Measurements from ENCODE around the gene ARMC5. TPM values are rescaled to one million over a fixed set of nuclear protein-coding genes. Genes with fewer than 3 reads are reported as not detected.

Gene ARMC5
- total RNA-seq, 2 experiments from 2014 or later, result 18.9 to 19.1 TPM

GRCh38 chr16:31452631-31453106 is 6.6 kb upstream of the ARMC5 start:
- no peak for DNase-seq
- Mint-ChIP-seq H3K27me3 (ENCODE audit: low read depth) (no peaks in the 10 kb centered on the region), H3K4me3 (no peak overlapping the region), H3K27ac (no peak overlapping the region), H3K4me1 (ENCODE audit: low read depth) (peaks cover 49% of the 10 kb centered on the region), H3K9me3 (ENCODE audit: insufficient read depth) (no peaks in the 10 kb centered on the region), H3K36me3 (ENCODE audit: low read depth) (peaks cover 22% of the 10 kb centered on the region)
- ChIA-PET POLR2A (no interaction called here), CTCF (interaction anchor here (1.4 to 2.8 kb wide), 4 partner anchors 8 to 417 kb away, joined by 3 to 12 read pairs (median 9); partner anchors contain the start of gene ZNF843)
- no peak for ATAC-seq

GRCh38 chr16:31453255-31454204 is 5.8 kb upstream of the ARMC5 start:
- Mint-ChIP-seq H3K27me3 (ENCODE audit: low read depth) (no peaks in the 10 kb centered on the region), H3K4me3 (no peak overlapping the region), H3K27ac (no peak overlapping the region), H3K36me3 (ENCODE audit: low read depth) (peaks cover 28% of the 10 kb centered on the region), H3K4me1 (ENCODE audit: low read depth) (peaks cover 56% of the 10 kb centered on the region), H3K9me3 (ENCODE audit: insufficient read depth) (no peaks in the 10 kb centered on the region)
- POLR2A ChIA-PET, result interaction anchor here (0.6 kb wide), 1 partner anchor 9 kb away, joined by 4 read pairs; no protein-coding TSS in a partner anchor
- DNase-seq (no peak), ATAC-seq (no peak)
- CTCF ChIA-PET, result interaction anchor here (1.4 to 2.8 kb wide), 3 partner anchors 71 to 416 kb away, joined by 3 to 12 read pairs (median 3); no protein-coding TSS in a partner anchor

- Mint-ChIP-seq H3K4me1 (ENCODE audit: low read depth) (peaks cover 61% of the 10 kb centered on the region), H3K27ac (peak overlapping the region; percentile 66), H3K9me3 (ENCODE audit: insufficient read depth) (no peaks in the 10 kb centered on the region), H3K36me3 (ENCODE audit: low read depth) (peaks cover 31% of the 10 kb centered on the region), H3K27me3 (ENCODE audit: low read depth) (no peaks in the 10 kb centered on the region), H3K4me3 (peak overlapping the region; percentile 36)
- DNase-seq (peak; percentile 55), ATAC-seq (no peak)
- ChIA-PET CTCF (interaction anchor here (0.6 to 7.1 kb wide), 14 partner anchors 11 to 470 kb away, joined by 3 to 76 read pairs (median 5); partner anchors contain the start of gene ZNF843), POLR2A (interaction anchor here (0.7 to 1.3 kb wide), 3 partner anchors 257 to 422 kb away, joined by 3 to 4 read pairs (median 3); partner anchors contain the start of gene ZNF267)
Observed at GRCh38 chr16:31455601-31456314, 3.5 kb upstream of the ARMC5 start.

- Mint-ChIP-seq H3K27me3 (ENCODE audit: low read depth) (no peaks in the 10 kb centered on the region), H3K27ac (peak overlapping the region; percentile 20), H3K9me3 (ENCODE audit: insufficient read depth) (no peaks in the 10 kb centered on the region), H3K4me3 (peak overlapping the region; percentile 91), H3K36me3 (ENCODE audit: low read depth) (peaks cover 34% of the 10 kb centered on the region), H3K4me1 (ENCODE audit: low read depth) (peaks cover 57% of the 10 kb centered on the region)
- ChIA-PET CTCF (interaction anchor here (0.7 to 7.1 kb wide), 8 partner anchors 14 to 471 kb away, joined by 3 to 76 read pairs (median 6); partner anchors contain the start of genes ZNF267 and ZNF843), POLR2A (interaction anchor here (1.2 to 2.9 kb wide), 3 partner anchors 18 to 272 kb away, joined by 3 to 13 read pairs (median 4); partner anchors contain the start of gene RUSF1)
- no peak for DNase-seq
- no peak for ATAC-seq
Observed at GRCh38 chr16:31456988-31457360, 2.3 kb upstream of the ARMC5 start.

GRCh38 chr16:31458073-31458843 is 1.0 kb upstream of the ARMC5 start:
- Mint-ChIP-seq H3K27ac (peak overlapping the region; percentile 99), H3K4me3 (peak overlapping the region; percentile 91), H3K9me3 (ENCODE audit: insufficient read depth) (no peaks in the 10 kb centered on the region), H3K27me3 (ENCODE audit: low read depth) (no peaks in the 10 kb centered on the region), H3K4me1 (ENCODE audit: low read depth) (peaks cover 52% of the 10 kb centered on the region), H3K36me3 (ENCODE audit: low read depth) (peaks cover 39% of the 10 kb centered on the region)
- ChIA-PET POLR2A (interaction anchor here (0.7 to 4.5 kb wide), 22 partner anchors 14 to 417 kb away, joined by 3 to 30 read pairs (median 4); partner anchors contain the start of genes FUS, KAT8, PYCARD and RUSF1), CTCF (interaction anchor here (0.8 to 7.1 kb wide), 20 partner anchors 16 to 416 kb away, joined by 3 to 76 read pairs (median 4); partner anchors contain the start of genes FUS, ITGAX, ZNF267 and ZNF843)
- DNase-seq (peak; percentile 87), ATAC-seq (peak; percentile 30)

- Mint-ChIP-seq H3K27me3 (ENCODE audit: low read depth) (no peaks in the 10 kb centered on the region), H3K36me3 (ENCODE audit: low read depth) (peaks cover 47% of the 10 kb centered on the region), H3K9me3 (ENCODE audit: insufficient read depth) (no peaks in the 10 kb centered on the region), H3K27ac (peak overlapping the region; percentile 99), H3K4me3 (peak overlapping the region; percentile 91), H3K4me1 (ENCODE audit: low read depth) (peaks cover 47% of the 10 kb centered on the region)
- peak; percentile 100 for DNase-seq
- CTCF ChIA-PET, result interaction anchor here (0.7 to 7.1 kb wide), 45 partner anchors 8 to 463 kb away, joined by 3 to 76 read pairs (median 4); partner anchors contain the start of genes FUS, KAT8, RUSF1 and TGFB1I1
- POLR2A ChIA-PET, result interaction anchor here (0.7 to 4.5 kb wide), 24 partner anchors 8 to 584 kb away, joined by 3 to 30 read pairs (median 4); partner anchors contain the start of genes FUS, KAT8, RUSF1 and ZNF267
- ATAC-seq, result peak; percentile 80
Observed at GRCh38 chr16:31459687-31460581, 633 bp downstream of the ARMC5 start.

GRCh38 chr16:31460582-31461002 is 1.3 kb downstream of the ARMC5 start:
- Mint-ChIP-seq H3K4me1 (ENCODE audit: low read depth) (peaks cover 40% of the 10 kb centered on the region), H3K36me3 (ENCODE audit: low read depth) (peaks cover 47% of the 10 kb centered on the region), H3K4me3 (peak overlapping the region; percentile 91), H3K9me3 (ENCODE audit: insufficient read depth) (no peaks in the 10 kb centered on the region), H3K27me3 (ENCODE audit: low read depth) (no peaks in the 10 kb centered on the region), H3K27ac (peak overlapping the region; percentile 95)
- ChIA-PET POLR2A (interaction anchor here (1.0 to 4.5 kb wide), 11 partner anchors 10 to 413 kb away, joined by 3 to 30 read pairs (median 6); partner anchors contain the start of genes FUS, KAT8, RUSF1 and ZNF267), CTCF (interaction anchor here (0.7 to 7.1 kb wide), 42 partner anchors 9 to 464 kb away, joined by 3 to 76 read pairs (median 4); partner anchors contain the start of genes KAT8, RUSF1, TGFB1I1 and ZNF267)
- ATAC-seq (no peak), DNase-seq (peak; percentile 58)

GRCh38 chr16:31461201-31461920 is 2.1 kb downstream of the ARMC5 start:
- peak overlapping the region; percentile 13 for H3K4me3 Mint-ChIP-seq
- peaks cover 47% of the 10 kb centered on the region for H3K36me3 Mint-ChIP-seq (ENCODE audit: low read depth)
- CTCF ChIA-PET, result interaction anchor here (0.8 to 7.1 kb wide), 33 partner anchors 9 to 416 kb away, joined by 3 to 76 read pairs (median 5); partner anchors contain the start of genes KAT8, RUSF1, TGFB1I1 and ZNF843
- peaks cover 34% of the 10 kb centered on the region for H3K4me1 Mint-ChIP-seq (ENCODE audit: low read depth)
- no peaks in the 10 kb centered on the region for H3K27me3 Mint-ChIP-seq (ENCODE audit: low read depth)
- POLR2A ChIA-PET, result interaction anchor here (1.0 to 4.5 kb wide), 7 partner anchors 10 to 412 kb away, joined by 3 to 30 read pairs (median 6); partner anchors contain the start of genes FUS, KAT8, RUSF1 and ZNF267
- H3K27ac Mint-ChIP-seq, result peak overlapping the region; percentile 50
- DNase-seq, result no peak
- no peaks in the 10 kb centered on the region for H3K9me3 Mint-ChIP-seq (ENCODE audit: insufficient read depth)
- ATAC-seq, result no peak

All from activated CD8-positive, alpha-beta T cell treated with anti-CD3 and anti-CD28 coated beads, Interleukin-2, amount 10 ng/mL, durations not matched to agents 7 days and 5 days (primary cell).